MCF 10A (cell line): ENCODE measurements around the gene PATJ. TPM values are rescaled to one million over a fixed set of nuclear protein-coding genes. Genes with fewer than 3 reads are reported as not detected.

Experiments used
- BruUV-seq: library from RNA; stranded (reverse); fragments of 400-500 nt; replicated peaks from 2 replicates; lab custom pipeline; 2021; lab: Mats Ljungman, UMichigan
- CTCF ChIA-PET: fragments of 300-600 bp; sonication (Branson Sonifier 250); formaldehyde crosslinking; extraction: SDS; loops from one replicate; lab custom pipeline; 2021; ENCODE audit warnings: antibody characterized with exemption, inconsistent platforms; lab: Yijun Ruan, JAX
- POLR2A ChIA-PET: fragments of 300-600, 350-650 bp; sonication (Branson Sonifier 250); formaldehyde crosslinking; extraction: SDS; loops from one replicate; lab custom pipeline; 2020; ENCODE audit warnings: antibody characterized with exemption, inconsistent platforms; lab: Yijun Ruan, JAX
- DNase-seq: peaks from one replicate; pipeline ENCODE4 v3.0.0-alpha.2; 2018; ENCODE audit not compliant: unreplicated experiment
- H3K27ac Mint-ChIP-seq: one replicate; pipeline ENCODE4 v1.8.0; 2022; ENCODE audit warnings: mild to moderate bottlenecking, low read depth, mixed read lengths; ENCODE audit not compliant: unreplicated experiment
- H3K27me3 Mint-ChIP-seq: one replicate; pipeline ENCODE4 v1.8.0; 2022; ENCODE audit warnings: mixed read lengths; ENCODE audit not compliant: insufficient read depth, unreplicated experiment
- H3K36me3 Mint-ChIP-seq: one replicate; pipeline ENCODE4 v1.8.0; 2022; ENCODE audit warnings: mild to moderate bottlenecking, moderate library complexity, mixed read lengths; ENCODE audit not compliant: insufficient read depth, unreplicated experiment
- H3K4me1 Mint-ChIP-seq: one replicate; pipeline ENCODE4 v1.8.0; 2022; ENCODE audit warnings: mixed read lengths; ENCODE audit not compliant: insufficient read depth, unreplicated experiment
- H3K4me3 Mint-ChIP-seq: one replicate; pipeline ENCODE4 v1.8.0; 2022; ENCODE audit warnings: mild to moderate bottlenecking, moderate library complexity, mixed read lengths; ENCODE audit not compliant: unreplicated experiment
- H3K9me3 Mint-ChIP-seq: one replicate; pipeline ENCODE4 v1.8.0; 2022; ENCODE audit warnings: mixed read lengths; ENCODE audit not compliant: unreplicated experiment
- CTCF ChIP-seq: fragments of 200-600 bp; IDR thresholded peaks from one replicate; pipeline ENCODE4 v1.8.0; 2022; ENCODE audit warnings: antibody characterized with exemption, mild to moderate bottlenecking; ENCODE audit not compliant: unreplicated experiment
- intact Hi-C: fragments of 100-400 bp; cut with micrococcal nuclease; formaldehyde crosslinking; loops from 2 replicates; pipeline ENCODE4 v1.14.1; 2022
- total RNA-seq: library from RNA; stranded (reverse); gene quantifications from 2 replicates; pipeline ENCODE4 v1.2.3, GENCODE V29; 2022

PATJ gene
- total RNA-seq, 1 experiment from 2014 or later, result 28.7 TPM

- Mint-ChIP-seq H3K4me3 (no peak overlapping the region), H3K36me3 (peaks cover 5% of the 10 kb centered on the region), H3K9me3 (no peaks in the 10 kb centered on the region), H3K4me1 (no peaks in the 10 kb centered on the region), H3K27me3 (no peaks in the 10 kb centered on the region), H3K27ac (no peak overlapping the region)
- ChIA-PET POLR2A (no interaction called here), CTCF (interaction anchor here (0.6 kb wide), 1 partner anchor 24 kb away, joined by 4 read pairs; no protein-coding TSS in a partner anchor)
- DNase-seq, result no peak
- BruUV-seq, result no TSS peak
- intact Hi-C loops, result no loop called here
- TF ChIP-seq CTCF, result no peak
Observed at GRCh38 chr1:62109124-62109523, 366.8 kb downstream of the PATJ start.

GRCh38 chr1:62110198-62110817 is 368.0 kb downstream of the PATJ start:
- TF ChIP-seq CTCF, result no peak
- Mint-ChIP-seq H3K4me3 (no peak overlapping the region), H3K36me3 (peaks cover 9% of the 10 kb centered on the region), H3K27me3 (no peaks in the 10 kb centered on the region), H3K27ac (no peak overlapping the region), H3K9me3 (no peaks in the 10 kb centered on the region), H3K4me1 (no peaks in the 10 kb centered on the region)
- CTCF ChIA-PET, result interaction anchor here (0.6 to 2.3 kb wide), 3 partner anchors 24 to 30 kb away, joined by 3 to 13 read pairs (median 3); no protein-coding TSS in a partner anchor
- BruUV-seq, result no TSS peak
- DNase-seq, result no peak
- POLR2A ChIA-PET, result no interaction called here
- intact Hi-C loops, result no loop called here

GRCh38 chr1:62111084-62111483 is 368.8 kb downstream of the PATJ start:
- TF ChIP-seq CTCF, result no peak
- no peak overlapping the region for H3K27ac Mint-ChIP-seq
- H3K36me3 Mint-ChIP-seq, result peaks cover 9% of the 10 kb centered on the region
- no peaks in the 10 kb centered on the region for H3K27me3 Mint-ChIP-seq
- no peaks in the 10 kb centered on the region for H3K9me3 Mint-ChIP-seq
- H3K4me3 Mint-ChIP-seq, result no peak overlapping the region
- no peak for DNase-seq
- H3K4me1 Mint-ChIP-seq, result no peaks in the 10 kb centered on the region
- intact Hi-C loops, result no loop called here
- POLR2A ChIA-PET, result no interaction called here
- CTCF ChIA-PET, result interaction anchor here (0.6 to 2.3 kb wide), 3 partner anchors 20 to 28 kb away, joined by 3 to 13 read pairs (median 4); no protein-coding TSS in a partner anchor
- BruUV-seq, result no TSS peak

- Mint-ChIP-seq H3K4me3 (no peak overlapping the region), H3K4me1 (no peaks in the 10 kb centered on the region), H3K27me3 (no peaks in the 10 kb centered on the region), H3K27ac (no peak overlapping the region), H3K36me3 (peaks cover 13% of the 10 kb centered on the region), H3K9me3 (no peaks in the 10 kb centered on the region)
- intact Hi-C loops, result no loop called here
- no peak for TF ChIP-seq CTCF
- BruUV-seq, result no TSS peak
- ChIA-PET POLR2A (interaction anchor here (0.5 to 0.6 kb wide), 2 partner anchors 54 to 1139 kb away, joined by 3 read pairs; no protein-coding TSS in a partner anchor), CTCF (interaction anchor here (0.9 to 1.8 kb wide), 4 partner anchors 10 to 31 kb away, joined by 3 to 11 read pairs (median 4); no protein-coding TSS in a partner anchor)
- DNase-seq, result no peak
Observed at GRCh38 chr1:62113507-62113906, 371.2 kb downstream of the PATJ start.
